ENCODE data around the gene RAE1. TPM values are rescaled to one million over a fixed set of nuclear protein-coding genes. Genes with fewer than 3 reads are reported as not detected.

Gene RAE1
- total RNA-seq, 1 donor from 2014 or later: 21.1 TPM

- Histone ChIP-seq H3K9me3 (no peaks in the 10 kb centered on the region), H3K4me3 (no peak overlapping the region), H3K27ac (no peak overlapping the region), H3K4me1 (peaks cover 28% of the 10 kb centered on the region), H3K36me3 (no peaks in the 10 kb centered on the region), H3K27me3 (no peaks in the 10 kb centered on the region)
- no peak for TF ChIP-seq POLR2AphosphoS5 (IDR thresholded peaks at IDR 0.05; ENCODE audit: insufficient read depth in 1 of 2, low read depth in 1 of 2)
- TF ChIP-seq POLR2A (IDR thresholded peaks at IDR 0.05): no peak
- no peak for TF ChIP-seq CTCF (IDR thresholded peaks at IDR 0.05)
- intact Hi-C loops (cut with DNase I): no loop called here
- no peak for DNase-seq (ENCODE audit: extremely low spot score in 2 of 2)
Observed at GRCh38 chr20:57315976-57316480, 35.0 kb upstream of the RAE1 start.

- TF ChIP-seq POLR2A (IDR thresholded peaks at IDR 0.05) (no peak), POLR2AphosphoS5 (IDR thresholded peaks at IDR 0.05; ENCODE audit: insufficient read depth in 1 of 2, low read depth in 1 of 2) (no peak), CTCF (IDR thresholded peaks at IDR 0.05) (no peak)
- intact Hi-C loops (cut with DNase I): no loop called here
- H3K4me1 ChIP-seq: peaks cover 28% of the 10 kb centered on the region
Observed at GRCh38 chr20:57316795-57317201, 34.3 kb upstream of the RAE1 start.

GRCh38 chr20:57317316-57317788 lies 33.7 kb upstream of the RAE1 start:
- Histone ChIP-seq H3K9me3 (no peaks in the 10 kb centered on the region), H3K4me1 (peaks cover 29% of the 10 kb centered on the region), H3K36me3 (no peaks in the 10 kb centered on the region), H3K27ac (no peak overlapping the region), H3K27me3 (no peaks in the 10 kb centered on the region), H3K4me3 (no peak overlapping the region)
- no peak for DNase-seq (ENCODE audit: extremely low spot score in 2 of 2)
- intact Hi-C loops (cut with DNase I): no loop called here
- no peak for TF ChIP-seq CTCF (IDR thresholded peaks at IDR 0.05)
- TF ChIP-seq POLR2A (IDR thresholded peaks at IDR 0.05): no peak
- TF ChIP-seq POLR2AphosphoS5 (IDR thresholded peaks at IDR 0.05; ENCODE audit: insufficient read depth in 1 of 2, low read depth in 1 of 2): no peak

More at GRCh38 chr20:57316795-57317201, 34.3 kb upstream of the RAE1 start:
- DNase-seq (ENCODE audit: extremely low spot score in 2 of 2): no peak
- H3K36me3 ChIP-seq: no peaks in the 10 kb centered on the region
- no peak overlapping the region for H3K4me3 ChIP-seq
- H3K27me3 ChIP-seq: no peaks in the 10 kb centered on the region
- no peak overlapping the region for H3K27ac ChIP-seq
- no peaks in the 10 kb centered on the region for H3K9me3 ChIP-seq

GRCh38 chr20:57317789-57318371 lies 33.2 kb upstream of the RAE1 start:
- intact Hi-C loops (cut with DNase I): no loop called here
- Histone ChIP-seq H3K4me3 (no peak overlapping the region), H3K27me3 (no peaks in the 10 kb centered on the region), H3K36me3 (no peaks in the 10 kb centered on the region), H3K4me1 (peaks cover 34% of the 10 kb centered on the region), H3K27ac (no peak overlapping the region), H3K9me3 (no peaks in the 10 kb centered on the region)
- no peak for DNase-seq (ENCODE audit: extremely low spot score in 2 of 2)
- TF ChIP-seq POLR2AphosphoS5 (IDR thresholded peaks at IDR 0.05; ENCODE audit: insufficient read depth in 1 of 2, low read depth in 1 of 2) (no peak), POLR2A (IDR thresholded peaks at IDR 0.05) (no peak), CTCF (IDR thresholded peaks at IDR 0.05) (no peak)

GRCh38 chr20:57319584-57319983 lies 31.5 kb upstream of the RAE1 start:
- Histone ChIP-seq H3K27me3 (no peaks in the 10 kb centered on the region), H3K4me1 (peaks cover 37% of the 10 kb centered on the region), H3K9me3 (no peaks in the 10 kb centered on the region), H3K27ac (no peak overlapping the region), H3K36me3 (no peaks in the 10 kb centered on the region), H3K4me3 (no peak overlapping the region)
- intact Hi-C loops (cut with DNase I): no loop called here
- no peak for DNase-seq (ENCODE audit: extremely low spot score in 2 of 2)
- no peak for TF ChIP-seq POLR2AphosphoS5 (IDR thresholded peaks at IDR 0.05; ENCODE audit: insufficient read depth in 1 of 2, low read depth in 1 of 2)
- TF ChIP-seq POLR2A (IDR thresholded peaks at IDR 0.05): no peak
- no peak for TF ChIP-seq CTCF (IDR thresholded peaks at IDR 0.05)

Measured in vagina (tissue), 2 donors.